Stimulated activated CD4-positive, alpha-beta T cell treated with anti-CD3 and anti-CD28 coated beads, Interleukin-4, amount 100 ng/mL, for 24 hours (primary cell): Measurements from ENCODE around the gene ATP8B4.
"Not testable (repeated sequence)": the region's sequence is repeated elsewhere in the genome, so short reads cannot be mapped to it uniquely, and the experiment has no call there.

Experiments used
- DNase-seq: peaks from one replicate; pipeline ENCODE4 v3.0.0-alpha.2; 2020

The ATP8B4 gene, protein sequence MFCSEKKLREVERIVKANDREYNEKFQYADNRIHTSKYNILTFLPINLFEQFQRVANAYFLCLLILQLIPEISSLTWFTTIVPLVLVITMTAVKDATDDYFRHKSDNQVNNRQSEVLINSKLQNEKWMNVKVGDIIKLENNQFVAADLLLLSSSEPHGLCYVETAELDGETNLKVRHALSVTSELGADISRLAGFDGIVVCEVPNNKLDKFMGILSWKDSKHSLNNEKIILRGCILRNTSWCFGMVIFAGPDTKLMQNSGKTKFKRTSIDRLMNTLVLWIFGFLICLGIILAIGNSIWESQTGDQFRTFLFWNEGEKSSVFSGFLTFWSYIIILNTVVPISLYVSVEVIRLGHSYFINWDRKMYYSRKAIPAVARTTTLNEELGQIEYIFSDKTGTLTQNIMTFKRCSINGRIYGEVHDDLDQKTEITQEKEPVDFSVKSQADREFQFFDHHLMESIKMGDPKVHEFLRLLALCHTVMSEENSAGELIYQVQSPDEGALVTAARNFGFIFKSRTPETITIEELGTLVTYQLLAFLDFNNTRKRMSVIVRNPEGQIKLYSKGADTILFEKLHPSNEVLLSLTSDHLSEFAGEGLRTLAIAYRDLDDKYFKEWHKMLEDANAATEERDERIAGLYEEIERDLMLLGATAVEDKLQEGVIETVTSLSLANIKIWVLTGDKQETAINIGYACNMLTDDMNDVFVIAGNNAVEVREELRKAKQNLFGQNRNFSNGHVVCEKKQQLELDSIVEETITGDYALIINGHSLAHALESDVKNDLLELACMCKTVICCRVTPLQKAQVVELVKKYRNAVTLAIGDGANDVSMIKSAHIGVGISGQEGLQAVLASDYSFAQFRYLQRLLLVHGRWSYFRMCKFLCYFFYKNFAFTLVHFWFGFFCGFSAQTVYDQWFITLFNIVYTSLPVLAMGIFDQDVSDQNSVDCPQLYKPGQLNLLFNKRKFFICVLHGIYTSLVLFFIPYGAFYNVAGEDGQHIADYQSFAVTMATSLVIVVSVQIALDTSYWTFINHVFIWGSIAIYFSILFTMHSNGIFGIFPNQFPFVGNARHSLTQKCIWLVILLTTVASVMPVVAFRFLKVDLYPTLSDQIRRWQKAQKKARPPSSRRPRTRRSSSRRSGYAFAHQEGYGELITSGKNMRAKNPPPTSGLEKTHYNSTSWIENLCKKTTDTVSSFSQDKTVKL

DNA sequence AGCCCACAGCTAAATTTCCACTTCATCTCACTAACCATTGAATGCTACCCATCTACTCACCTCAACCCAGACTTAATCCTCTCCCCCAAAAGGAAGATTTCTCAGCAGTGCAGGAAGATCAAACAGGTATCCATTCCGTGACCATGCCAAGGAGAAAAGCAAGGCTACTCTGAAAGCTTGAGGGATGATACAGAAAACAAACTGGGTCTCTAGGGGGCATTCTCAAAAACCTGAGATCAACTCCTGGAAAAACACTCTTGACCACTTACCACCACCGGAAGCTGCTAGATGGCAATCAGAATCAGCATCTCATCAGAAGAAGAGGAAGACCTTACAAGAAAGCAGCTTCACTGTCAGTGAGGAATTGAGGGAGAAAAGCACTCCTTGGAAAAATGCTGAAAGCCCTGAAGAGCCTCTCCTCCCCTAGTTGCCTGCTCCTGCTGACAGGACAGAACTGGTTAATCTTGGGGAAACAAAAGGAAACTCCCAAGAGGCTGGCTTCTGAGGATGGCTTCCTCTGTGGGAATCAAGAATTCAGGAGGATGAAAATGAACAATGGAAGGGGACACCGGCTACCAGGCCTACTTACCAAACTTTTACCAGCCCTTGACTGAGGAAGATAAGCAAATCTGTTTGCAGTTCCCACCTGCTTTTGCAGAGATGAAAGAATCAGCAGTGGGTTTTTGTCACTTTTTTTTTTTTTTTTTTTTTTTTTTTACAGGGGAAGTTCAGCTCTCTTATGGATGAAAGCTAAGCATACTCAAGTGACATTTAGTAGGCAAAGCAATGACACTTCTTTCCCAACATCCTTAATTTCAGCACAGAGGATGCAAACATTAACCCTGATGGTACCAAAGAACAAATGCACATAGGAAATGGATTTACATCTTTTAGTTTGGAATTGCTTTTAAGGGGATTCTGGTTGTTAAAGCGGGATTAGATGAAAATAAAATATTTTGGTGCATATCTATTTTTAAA is at the start of gene ATP8B4:
Gene ATP8B4, minus strand, starts transcription at position 171 of the 978 bp plus-strand sequence. CDS start 12,267 bp downstream, outside the sequence.
- DNase-seq: no peak

DNA sequence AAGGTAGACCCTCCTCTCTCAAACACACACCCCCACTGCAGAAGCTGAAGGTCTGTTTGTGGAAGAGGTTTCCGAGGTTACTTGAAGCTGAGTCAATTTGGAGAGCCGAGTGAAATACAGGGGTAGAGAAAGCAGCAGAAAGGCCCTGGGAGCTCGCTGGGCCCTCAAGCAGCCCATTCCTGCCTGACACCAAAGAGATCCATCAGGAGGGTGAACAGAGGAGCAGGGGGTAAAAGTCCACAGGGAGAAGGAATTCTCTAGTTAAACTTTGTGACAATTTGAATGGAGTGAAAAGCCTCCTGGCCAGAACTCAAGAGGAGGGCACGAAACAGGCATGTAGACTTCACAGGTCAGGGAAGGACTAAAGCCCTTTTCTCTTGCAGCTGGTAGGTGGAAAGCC is 49.3 kb upstream of the ATP8B4 start:
- no peak for DNase-seq

DNA sequence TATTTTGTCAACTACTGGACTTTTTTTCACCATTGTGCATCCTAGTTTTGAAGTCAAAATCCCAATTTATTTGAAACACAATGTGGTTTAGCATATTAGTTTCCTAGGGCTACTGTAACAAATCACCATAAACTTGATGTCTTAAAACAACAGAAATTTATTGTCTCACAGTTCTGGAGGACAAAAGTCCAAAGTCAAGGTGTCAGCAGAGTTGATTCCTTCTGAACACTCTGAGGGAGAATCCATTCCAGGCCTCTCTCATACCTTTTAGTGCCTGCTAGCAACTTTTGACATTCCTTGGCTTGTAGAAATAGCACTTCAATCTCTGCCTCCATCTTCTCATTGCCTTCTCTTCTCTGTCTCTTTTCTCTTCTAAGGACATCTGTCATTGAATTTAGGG is 48.1 kb upstream of the ATP8B4 start:
- no peak for DNase-seq

DNA sequence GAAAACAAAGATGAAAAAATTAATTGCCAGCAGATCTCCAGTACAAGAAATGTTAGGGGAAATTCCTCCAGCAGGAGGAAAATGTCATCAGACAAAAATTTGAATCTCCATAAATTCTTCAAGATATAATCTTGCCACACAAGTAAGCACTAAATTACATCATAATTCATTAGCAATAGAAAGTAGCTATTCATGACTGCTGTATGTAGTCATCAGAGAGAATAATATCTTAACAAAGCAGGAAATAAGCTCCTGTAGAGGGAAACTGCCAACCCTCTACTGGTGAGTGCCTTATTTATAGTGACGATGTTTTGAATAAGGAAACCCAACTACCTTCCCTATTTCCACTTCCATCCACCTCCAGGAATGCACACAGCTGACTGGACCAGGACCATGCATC is 47.2 kb upstream of the ATP8B4 start:
- DNase-seq: no peak

DNA sequence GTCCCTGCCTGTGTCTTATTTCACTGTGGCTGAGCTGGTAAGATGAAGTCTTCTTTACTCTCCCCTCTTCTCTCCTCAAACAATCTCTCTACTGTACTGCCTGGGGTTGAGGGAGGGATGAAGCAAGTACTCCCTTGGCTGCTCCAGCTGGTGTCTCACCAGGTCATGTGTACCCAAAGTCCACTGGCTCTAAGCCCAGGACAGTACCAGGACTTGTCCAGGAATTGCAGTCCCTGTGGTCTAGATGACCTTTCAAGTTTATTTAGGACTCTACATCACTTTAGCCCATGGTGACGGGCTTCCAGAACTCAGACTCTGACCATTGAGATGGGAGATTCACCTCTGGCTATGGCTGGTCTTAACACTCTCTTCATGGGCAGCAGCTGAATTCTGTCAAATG is 45.4 kb upstream of the ATP8B4 start:
- no peak for DNase-seq

DNA sequence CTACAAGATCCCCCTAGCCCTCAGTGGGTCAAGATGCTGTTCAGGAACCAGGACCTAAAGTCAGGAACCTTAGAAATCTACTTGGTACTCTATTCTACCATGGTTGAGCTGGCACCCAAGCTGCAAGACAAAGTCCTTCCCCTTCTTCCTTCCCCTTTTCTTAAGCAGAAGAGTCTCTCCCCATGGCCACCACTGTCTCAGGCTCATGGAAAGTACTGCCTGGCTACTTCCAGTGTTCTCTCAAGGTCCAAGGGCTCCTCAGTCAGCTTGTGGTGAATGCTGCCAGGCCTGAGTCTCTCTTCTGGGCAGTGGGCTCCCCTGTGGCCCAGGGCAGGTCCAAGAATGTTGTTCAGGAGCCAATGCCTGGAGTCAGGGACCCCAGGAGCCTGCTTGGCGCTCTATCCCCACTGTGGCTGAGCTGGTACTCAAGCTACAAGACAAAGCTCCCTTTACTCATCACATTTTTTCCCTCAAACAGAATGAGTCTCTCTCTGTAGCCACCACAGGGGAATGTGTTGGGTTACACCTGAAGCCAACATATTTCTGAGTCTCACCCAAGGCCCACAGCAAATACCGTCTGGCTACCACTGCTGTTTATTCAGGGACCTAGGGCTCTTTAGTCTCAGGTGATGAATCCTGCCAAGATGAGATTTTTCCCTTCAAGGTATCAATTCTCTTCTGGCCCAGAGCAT is 44.8 kb upstream of the ATP8B4 start:
- no peak for DNase-seq

DNA sequence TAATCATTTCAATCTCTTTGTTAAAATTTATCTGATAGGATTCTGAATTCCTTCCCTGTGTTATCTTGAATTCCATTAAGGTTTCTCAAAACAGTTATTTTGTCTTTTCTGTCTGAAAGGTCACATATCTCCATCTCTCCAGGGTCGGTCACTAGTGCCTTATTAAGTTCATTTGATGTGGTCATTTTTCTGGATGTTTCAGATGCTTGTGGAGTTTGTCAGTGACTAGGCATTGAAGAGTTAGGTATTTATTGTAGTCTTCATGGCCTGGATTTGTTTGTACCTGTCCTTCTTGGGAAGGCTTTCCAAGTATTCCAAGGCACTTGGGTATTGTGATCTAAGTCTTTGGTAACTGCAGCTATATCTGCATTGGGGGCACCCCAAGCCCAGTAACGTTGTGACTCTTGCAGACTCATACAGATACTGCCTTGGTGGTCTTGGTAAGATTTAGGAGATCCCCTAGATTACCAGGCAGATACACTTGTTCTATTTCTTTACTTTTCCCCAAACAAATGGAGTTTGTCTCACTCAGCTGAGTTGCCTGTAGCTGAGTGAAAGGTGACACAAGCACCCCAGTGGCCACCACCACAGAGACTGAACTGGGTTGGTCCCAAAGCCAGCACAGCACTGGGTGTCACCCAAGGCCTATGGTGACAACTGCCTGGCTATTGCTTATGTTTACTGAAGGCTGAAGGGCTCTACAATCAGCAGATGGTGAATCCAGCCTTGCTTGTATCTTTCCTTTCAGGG is 44.1 kb upstream of the ATP8B4 start:
- DNase-seq: no peak

DNA sequence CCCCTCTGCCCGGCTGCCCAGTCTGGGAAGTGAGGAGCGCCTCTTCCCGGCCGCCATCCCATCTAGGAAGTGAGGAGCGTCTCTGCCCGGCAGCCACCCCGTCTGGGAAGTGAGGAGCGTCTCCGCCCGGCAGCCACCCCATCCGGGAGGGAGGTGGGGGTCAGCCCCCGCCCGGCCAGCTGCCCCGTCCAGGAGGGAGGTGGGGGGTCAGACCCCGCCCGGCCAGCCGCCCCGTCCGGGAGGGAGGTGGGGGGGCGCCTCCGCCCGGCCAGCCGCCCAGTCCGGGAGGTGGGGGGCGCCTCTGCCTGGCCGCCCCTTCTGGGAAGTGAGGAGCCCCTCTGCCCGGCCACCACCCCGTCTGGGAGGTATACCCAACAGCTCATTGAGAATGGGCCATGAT is 39.2 kb upstream of the ATP8B4 start:
- not testable (repeated sequence) for DNase-seq

DNA sequence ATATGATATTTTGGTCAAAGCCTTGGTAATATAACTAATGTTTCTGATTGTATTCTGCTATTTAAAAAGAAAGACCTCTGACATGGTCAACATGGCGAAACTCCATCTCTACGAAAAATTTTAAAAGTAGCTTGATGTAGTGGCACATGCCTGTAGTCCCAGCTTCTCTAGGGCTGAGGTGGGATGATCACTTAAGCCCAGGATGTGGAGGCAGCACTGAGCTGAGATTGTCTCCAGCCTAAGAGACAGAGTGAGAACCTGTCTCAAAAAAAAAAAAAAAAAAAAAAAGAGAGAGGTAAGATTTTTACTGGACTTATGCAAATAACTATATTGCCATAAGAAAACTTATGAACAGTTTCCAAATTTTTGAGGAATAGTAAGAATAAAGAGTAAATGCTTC is 32.4 kb upstream of the ATP8B4 start:
- no peak for DNase-seq

DNA sequence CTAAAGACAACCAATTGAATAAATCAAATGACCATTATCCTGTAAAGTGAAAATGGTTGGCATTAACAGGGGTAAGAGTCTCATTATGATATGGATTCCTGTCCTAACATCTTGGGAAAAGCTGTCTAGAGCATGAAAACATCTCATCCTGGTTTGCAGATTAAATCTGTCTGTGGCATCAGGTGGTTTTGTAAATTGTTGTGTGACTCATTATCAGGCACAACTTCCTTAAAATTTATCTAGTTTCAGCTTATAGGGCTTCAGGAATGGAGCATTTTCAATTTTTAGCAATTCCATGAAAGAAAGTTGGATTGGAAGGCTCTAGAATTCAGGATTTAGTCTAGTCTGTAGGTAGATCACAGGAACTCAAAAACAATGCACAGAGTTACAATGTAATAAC is 31.8 kb upstream of the ATP8B4 start:
- no peak for DNase-seq

DNA sequence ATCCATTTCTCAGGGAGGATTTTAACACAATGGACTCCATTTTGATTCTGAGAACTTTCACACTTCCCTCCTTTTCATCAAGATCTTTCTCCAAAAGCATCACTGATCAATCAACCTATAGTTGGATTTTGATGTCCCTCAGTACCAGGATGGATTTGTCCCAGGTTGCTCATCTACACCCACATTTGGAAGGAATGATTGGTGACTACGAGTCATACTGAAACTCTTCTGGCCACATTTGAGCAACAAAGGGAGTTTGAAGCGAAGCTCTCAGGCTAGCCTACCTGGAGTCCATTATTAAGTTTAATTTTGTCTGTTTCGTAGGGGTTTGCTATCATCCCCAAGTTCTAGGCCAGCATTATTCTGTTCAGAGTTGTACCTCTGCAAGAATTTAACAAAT is 31.3 kb upstream of the ATP8B4 start:
- no peak for DNase-seq

DNA sequence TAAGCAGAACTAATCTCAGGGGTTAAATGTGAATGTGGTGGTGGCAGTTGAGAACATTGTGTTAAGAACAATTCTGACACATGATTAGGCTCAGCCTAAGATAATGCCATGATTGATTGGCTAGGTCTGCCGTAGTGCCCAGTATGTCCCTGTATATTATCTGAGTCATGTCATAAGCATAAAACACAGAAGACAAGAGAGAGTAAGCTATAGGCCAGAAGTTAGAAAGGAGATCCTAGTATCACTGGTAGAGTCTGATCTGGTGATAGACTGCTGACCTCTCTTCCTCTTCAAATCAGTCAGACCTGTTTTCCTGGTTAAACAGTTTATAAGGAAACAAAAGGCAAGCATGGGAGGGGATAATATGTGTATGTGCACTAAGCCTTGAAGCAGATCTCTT is 30.1 kb upstream of the ATP8B4 start:
- no peak for DNase-seq

DNA sequence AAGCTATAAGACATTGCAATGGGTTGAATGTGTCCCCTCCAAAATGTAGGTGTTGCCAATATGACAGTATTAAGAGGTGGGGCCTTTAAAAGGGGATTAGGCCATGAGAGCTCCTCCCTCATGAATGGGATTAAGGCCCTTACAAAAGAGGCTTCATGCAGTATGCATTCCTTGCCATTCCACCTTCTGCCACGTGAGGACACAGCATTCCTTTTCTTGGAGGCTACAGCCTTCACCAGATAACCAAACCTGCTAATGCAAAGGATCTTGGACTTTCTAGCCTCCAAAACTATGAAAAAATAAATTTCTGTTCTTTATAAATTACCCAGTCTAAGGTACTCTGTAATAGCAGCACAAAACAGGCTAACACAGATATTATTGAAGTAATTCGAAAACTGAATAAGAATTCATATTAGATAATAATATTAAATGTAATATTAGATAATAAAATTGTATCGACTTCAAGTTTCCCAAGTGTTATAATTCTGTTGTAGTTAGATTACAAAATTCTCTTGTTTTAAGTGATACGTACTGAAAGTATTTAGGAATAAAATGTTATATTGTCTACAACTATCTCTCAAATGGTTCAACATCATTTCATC is 29.4 kb upstream of the ATP8B4 start:
- DNase-seq: no peak

DNA sequence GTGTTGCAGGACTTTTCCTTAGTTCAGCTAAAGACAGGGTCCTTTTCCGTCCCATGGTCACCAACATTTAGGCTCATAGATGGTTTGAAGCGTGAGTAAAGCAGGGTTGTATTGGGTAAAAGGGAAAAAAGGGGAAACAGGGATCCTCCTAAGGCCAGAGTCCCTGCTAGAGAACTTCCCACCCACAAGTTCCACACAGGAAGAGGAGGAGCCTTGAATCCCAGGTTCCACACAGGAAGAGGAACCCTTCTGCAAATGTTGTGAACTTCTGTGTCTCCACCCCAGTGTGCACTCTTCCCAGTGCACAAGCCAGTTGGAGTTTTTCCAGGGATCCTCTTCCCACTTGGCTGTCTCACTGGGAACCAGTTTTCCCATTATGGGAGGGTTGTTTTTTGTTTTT is 27.6 kb upstream of the ATP8B4 start:
- no peak for DNase-seq

DNA sequence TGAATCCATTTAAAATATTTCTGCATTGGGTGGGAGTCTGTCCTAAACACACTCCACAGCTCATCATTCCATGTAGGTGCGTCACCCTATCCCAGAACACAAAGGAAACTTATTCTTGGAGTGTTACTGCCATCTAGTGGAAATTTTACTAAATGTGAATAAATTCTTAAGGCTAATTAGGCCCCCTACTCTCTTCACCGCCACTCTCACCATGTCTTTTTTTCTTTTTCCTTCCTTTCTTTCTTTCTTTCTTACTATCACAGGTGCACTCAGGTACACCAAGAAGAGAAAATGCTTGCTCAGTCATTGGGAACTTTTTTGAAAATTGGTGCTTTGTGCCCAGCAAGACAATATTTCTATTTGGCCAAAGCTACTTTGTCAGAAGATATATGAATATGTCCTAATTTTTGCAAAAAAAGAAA is 26.4 kb upstream of the ATP8B4 start:
- DNase-seq: no peak

DNA sequence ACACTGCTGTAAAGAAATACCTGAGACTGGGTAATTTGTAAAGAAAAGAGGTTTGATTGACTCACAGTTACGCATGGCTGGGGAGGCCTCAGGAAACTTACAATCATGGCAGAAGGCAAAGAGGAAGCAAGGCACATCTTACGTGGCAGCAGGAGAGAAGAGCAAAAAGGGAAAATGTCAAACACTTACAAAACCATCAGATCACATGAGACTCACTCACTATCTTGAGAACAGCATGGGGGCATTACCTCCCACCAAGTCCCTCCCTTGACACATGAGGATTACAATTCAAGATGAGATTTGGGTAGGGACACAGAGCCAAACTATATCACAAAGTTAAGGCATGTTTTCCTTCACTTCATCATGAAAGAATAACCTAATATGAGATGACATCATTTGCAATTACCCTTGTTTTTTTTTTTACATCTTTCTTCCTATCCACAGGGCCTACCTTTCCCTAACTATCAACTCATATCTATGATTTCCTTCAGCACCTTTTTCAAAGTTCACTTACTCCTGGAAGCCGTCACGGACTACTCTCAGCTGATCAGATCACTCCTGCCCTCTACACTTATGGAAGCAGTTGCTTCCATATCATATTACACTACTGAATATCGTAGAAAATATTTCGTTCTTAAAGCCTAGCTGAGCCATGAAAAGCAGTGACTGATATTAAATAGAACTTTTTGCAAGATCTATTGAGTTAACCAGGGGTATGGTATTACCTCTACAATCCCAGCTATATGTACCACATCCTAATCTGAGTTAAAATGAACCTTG is 25.5 kb upstream of the ATP8B4 start:
- DNase-seq: no peak

DNA sequence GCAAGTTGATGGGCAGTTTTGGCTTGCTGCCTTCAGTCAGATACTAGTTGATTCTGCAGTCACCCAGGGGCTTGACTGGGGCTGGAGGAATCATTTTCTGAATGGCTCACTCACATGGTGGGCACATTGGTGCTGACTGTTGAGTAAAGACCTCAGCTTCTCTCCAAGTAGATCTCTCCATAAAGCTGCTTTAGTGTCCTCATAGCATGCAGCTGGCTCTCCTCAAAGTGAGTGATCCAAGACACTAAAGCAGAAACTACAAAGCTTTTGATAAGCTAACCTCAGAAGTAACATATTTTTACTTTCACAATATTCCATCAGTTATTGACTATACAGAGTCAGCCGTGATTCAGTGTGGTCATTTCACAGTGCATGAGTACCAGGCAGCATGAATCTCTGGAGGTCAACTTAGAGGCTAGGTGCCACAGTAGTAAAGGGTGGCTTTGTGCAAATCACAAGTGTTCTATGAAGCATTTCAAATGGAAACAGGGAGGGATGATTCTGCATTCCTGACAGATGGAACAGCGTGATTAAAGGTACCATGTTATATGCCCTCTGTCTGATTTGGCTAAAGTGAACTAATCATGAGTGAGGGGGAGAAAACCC is 24.3 kb upstream of the ATP8B4 start:
- no peak for DNase-seq

DNA sequence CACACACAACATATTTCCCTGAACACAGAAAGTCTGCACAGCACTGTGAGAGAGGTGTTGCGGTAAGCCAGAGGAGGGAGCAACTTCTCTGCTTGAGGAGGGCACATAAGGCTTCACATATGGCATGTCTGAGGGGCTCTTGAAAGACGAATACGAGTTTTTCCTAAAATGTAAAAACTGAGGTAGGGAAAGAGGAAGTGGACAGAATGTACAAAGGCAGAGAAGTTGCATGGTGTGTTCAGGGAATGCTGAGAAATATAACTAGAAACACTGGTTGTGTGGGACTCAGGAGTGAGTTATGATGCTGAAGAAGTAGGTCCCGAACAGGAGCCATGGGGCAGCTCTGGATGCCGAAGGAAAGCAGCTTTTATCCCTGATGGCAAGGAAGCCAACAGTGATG is 22.8 kb upstream of the ATP8B4 start:
- DNase-seq: no peak

DNA sequence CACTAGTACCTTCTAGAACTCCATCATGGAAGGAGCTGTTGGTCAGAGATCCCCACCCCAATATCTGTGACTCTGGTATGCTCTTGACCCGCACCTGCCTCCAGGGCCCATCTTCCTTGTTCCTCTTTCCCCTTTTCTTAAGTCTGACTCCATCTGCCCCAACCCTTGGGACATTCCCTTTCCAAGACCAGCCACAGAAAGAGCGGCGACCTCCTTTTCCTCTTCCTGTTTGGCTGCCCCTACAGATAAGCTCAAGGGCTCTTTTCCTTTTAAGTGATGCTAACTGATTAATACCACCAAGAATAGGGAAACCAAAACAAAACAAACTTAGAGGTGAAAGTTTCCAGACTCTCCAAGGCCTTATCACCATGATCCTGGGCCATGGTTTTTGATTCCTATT is 21.9 kb upstream of the ATP8B4 start:
- no peak for DNase-seq
